Measurements from ENCODE around the gene ZDHHC4. TPM values are rescaled to one million over a fixed set of nuclear protein-coding genes. Genes with fewer than 3 reads are reported as not detected.

Gene ZDHHC4
- total and polyA plus RNA-seq, 10 of the 15 experiments (the other 5 are each of a cell fraction or from before 2014, with no cell fraction given) = 30.6 to 74.3 (median 35.8) TPM

- TF ChIP-seq ZNF592 (IDR thresholded peaks at IDR 0.05) = peak; percentile 76; the same call in 1 of the 2 replicates
- no peak for TF ChIP-seq ESRRA (IDR thresholded peaks at IDR 0.05; ENCODE audit: low read length)
- no peak for TF ChIP-seq CBX3 (IDR thresholded peaks at IDR 0.05; ENCODE audit: borderline replicate concordance, low read depth)
- TF ChIP-seq KLF5 (IDR thresholded peaks at IDR 0.05; ENCODE audit: partially characterized antibody) = no peak
- TF ChIP-seq SP1 (IDR thresholded peaks at IDR 0.05; ENCODE audit: low read depth, low read length) = peak; percentile 59
- TF ChIP-seq LARP7 (IDR thresholded peaks at IDR 0.05) = peak; percentile 100
- peak; percentile 36; the same call in 1 of the 2 replicates for TF ChIP-seq SPI1 (IDR thresholded peaks at IDR 0.05; ENCODE audit: borderline replicate concordance, insufficient read depth, low read depth, low read length)
- peak; percentile 50 for TF ChIP-seq PKNOX1 (IDR thresholded peaks at IDR 0.05)
- TF ChIP-seq RB1 (IDR thresholded peaks at IDR 0.05; ENCODE audit: borderline replicate concordance) = peak; percentile 92; the same call in 1 of the 2 replicates
- peak; percentile 9 for TF ChIP-seq PBX3 (IDR thresholded peaks at IDR 0.05; ENCODE audit: insufficient replicate concordance, low read depth, low read length)
- no peak for TF ChIP-seq YBX1 (IDR thresholded peaks at IDR 0.05)
- TF ChIP-seq ZZZ3 (IDR thresholded peaks at IDR 0.05; ENCODE audit: control insufficient read depth, insufficient read length, low read depth) = no peak
- TF ChIP-seq RAD21 (IDR thresholded peaks at IDR 0.05; ENCODE audit: insufficient read depth, low read depth, low read length) = peak; percentile 44; the same call in 1 of the 2 replicates
- TF ChIP-seq POLR2AphosphoS2 (IDR thresholded peaks at IDR 0.05; ENCODE audit: low read depth, low read length) = peak; percentile 65
- peak; percentile 62 for TF ChIP-seq HCFC1 (IDR thresholded peaks at IDR 0.05; ENCODE audit: low read length)
- peak; percentile 94 for TF ChIP-seq DPF2 (IDR thresholded peaks at IDR 0.05)
- TF ChIP-seq POLR2A (IDR thresholded peaks at IDR 0.05; ENCODE audit: low read depth, low read length) = peak; percentile 82
- no peak for TF ChIP-seq EED (IDR thresholded peaks at IDR 0.05; ENCODE audit: low read depth)
- TF ChIP-seq BHLHE40 (IDR thresholded peaks at IDR 0.05; ENCODE audit: borderline replicate concordance in 1 of 2, low read depth in 2 of 2, low read length in 1 of 2) = peak; percentile 51 to 84; a peak in 3 of 4 replicates
- peak; percentile 70 for TF ChIP-seq MXI1 (IDR thresholded peaks at IDR 0.05; ENCODE audit: low read depth, low read length)
- TF ChIP-seq CTCF (IDR thresholded peaks at IDR 0.05 in 2 of 3, conservative IDR thresholded peaks at IDR 0.05 in 1 of 3; ENCODE audit: control insufficient read depth in 2 of 3, extremely low read depth in 1 of 3, insufficient read depth in 1 of 3, low read depth in 3 of 3, low read length in 3 of 3) = peak; percentile 53 to 78 (median 68); a peak in 5 of 6 replicates
Observed at GRCh38 chr7:6589829-6590644, 12.8 kb downstream of the ZDHHC4 start, which contains the start of gene INTS15 (continued).
